Panc1 (cell line): ENCODE data around the gene KCNMA1. TPM values are rescaled to one million over a fixed set of nuclear protein-coding genes. Genes with fewer than 3 reads are reported as not detected.

Source experiments
- ATAC-seq: fragments of 200-7000 bp; cut with Tn5 transposase; 2 replicates; pipeline ENCODE4 v1.9.1; 2020; ENCODE audit warnings: mild to moderate bottlenecking, moderate library complexity
- BruUV-seq: library from RNA; stranded (reverse); fragments of 400-500 nt; replicated peaks from 2 replicates; lab custom pipeline; 2021; lab: Mats Ljungman, UMichigan
- CTCF ChIA-PET: fragments of 300-600 bp; sonication (Branson Sonifier 250); formaldehyde crosslinking; loops from one replicate; lab custom pipeline; 2022; ENCODE audit warnings: antibody characterized with exemption; lab: Charles Lee
- POLR2A ChIA-PET: fragments of 300-600 bp; sonication (Branson Sonifier 250); formaldehyde crosslinking; loops from one replicate; lab custom pipeline; 2022; ENCODE audit warnings: antibody characterized with exemption; lab: Charles Lee
- DNase-seq: peaks from one replicate; pipeline ENCODE4 v3.0.0-alpha.2; 2010; ENCODE audit warnings: low read depth, low spot score
- H3K27ac ChIP-seq: 2 replicates; pipeline ENCODE4 v1.5.1; 2011; ENCODE audit warnings: mild to moderate bottlenecking, low read length, inconsistent platforms
- H3K27me3 ChIP-seq: fragments of 200-500 bp; sonication (Bioruptor generic); 2 replicates; pipeline ENCODE4 v1.6.0; 2014; ENCODE audit warnings: low read length, inconsistent platforms; ENCODE audit not compliant: control insufficient read depth, insufficient read depth
- H3K36me3 ChIP-seq: fragments of 200-500 bp; sonication (Bioruptor generic); 2 replicates; pipeline ENCODE4 v1.5.1; 2014; ENCODE audit warnings: inconsistent platforms, mild to moderate bottlenecking, low read length, moderate library complexity; ENCODE audit not compliant: control insufficient read depth, insufficient read depth
- H3K4me1 ChIP-seq: 2 replicates; pipeline ENCODE4 v1.5.1; 2011; ENCODE audit warnings: inconsistent platforms, mild to moderate bottlenecking, low read length, moderate library complexity; ENCODE audit not compliant: control insufficient read depth, insufficient read depth
- H3K4me3 ChIP-seq, 2 experiments: 2 replicates each; pipeline ENCODE4 v1.5.1; 2011 to 2012; ENCODE audit warnings: low read depth in 2 of 2, low read length in 2 of 2, mild to moderate bottlenecking in 2 of 2, inconsistent platforms in 1 of 2, moderate library complexity in 1 of 2
- H3K9me3 ChIP-seq: fragments of 200-500 bp; sonication (Bioruptor generic); 2 replicates; pipeline ENCODE4 v1.5.1; 2014; ENCODE audit warnings: low read depth, mild to moderate bottlenecking, inconsistent platforms, low read length, moderate library complexity; ENCODE audit not compliant: control insufficient read depth, insufficient read depth
- POLR2AphosphoS5 ChIP-seq: IDR thresholded peaks from 2 replicates; pipeline ENCODE4 v1.6.1; 2012; ENCODE audit warnings: mild to moderate bottlenecking, low read depth, low read length, moderate library complexity
- SIN3A ChIP-seq: IDR thresholded peaks from 2 replicates; pipeline ENCODE4 v1.6.1; 2012; ENCODE audit warnings: low read depth, mild to moderate bottlenecking, low read length, moderate library complexity, borderline replicate concordance; ENCODE audit not compliant: insufficient read depth
- TCF7L2 ChIP-seq: IDR thresholded peaks from 2 replicates; pipeline ENCODE4 v1.6.1; 2011; ENCODE audit warnings: mild to moderate bottlenecking, low read depth, low read length, inconsistent platforms
- in situ Hi-C: cut with HindIII; loops from 2 replicates; pipeline ENCODE4 v1.10.0; 2016; ENCODE audit warnings: low sequenced_read_pairs, low pct_unique_long_range_greater_than_20kb
- intact Hi-C: fragments of 100-400 bp; cut with micrococcal nuclease; formaldehyde crosslinking; loops from one replicate; pipeline ENCODE4 v1.10.0; 2022; ENCODE audit not compliant: unreplicated experiment
- total RNA-seq: library from RNA; stranded (reverse); gene quantifications from one replicate; pipeline ENCODE4 v1.2.1, GENCODE V29; 2021; ENCODE audit not compliant: unreplicated experiment
- TF ChIP-seq, protein P1 (sequence below), 2 experiments: IDR thresholded peaks; 2 replicates each; pipeline ENCODE4 v1.6.1; 2011 to 2012; ENCODE audit warnings: low read depth in 2 of 2, control low read depth in 1 of 2, low read length in 1 of 2, mild to moderate bottlenecking in 1 of 2, moderate library complexity in 1 of 2; ENCODE audit not compliant: insufficient read depth in 1 of 2
- TF ChIP-seq, protein P2 (sequence below): fragments of 450-650 bp; IDR thresholded peaks from 2 replicates; pipeline ENCODE4 v1.5.1; 2017; ENCODE audit warnings: mild to moderate bottlenecking

The KCNMA1 gene
- total RNA-seq, 1 experiment from 2014 or later: 91.9 TPM

DNA sequence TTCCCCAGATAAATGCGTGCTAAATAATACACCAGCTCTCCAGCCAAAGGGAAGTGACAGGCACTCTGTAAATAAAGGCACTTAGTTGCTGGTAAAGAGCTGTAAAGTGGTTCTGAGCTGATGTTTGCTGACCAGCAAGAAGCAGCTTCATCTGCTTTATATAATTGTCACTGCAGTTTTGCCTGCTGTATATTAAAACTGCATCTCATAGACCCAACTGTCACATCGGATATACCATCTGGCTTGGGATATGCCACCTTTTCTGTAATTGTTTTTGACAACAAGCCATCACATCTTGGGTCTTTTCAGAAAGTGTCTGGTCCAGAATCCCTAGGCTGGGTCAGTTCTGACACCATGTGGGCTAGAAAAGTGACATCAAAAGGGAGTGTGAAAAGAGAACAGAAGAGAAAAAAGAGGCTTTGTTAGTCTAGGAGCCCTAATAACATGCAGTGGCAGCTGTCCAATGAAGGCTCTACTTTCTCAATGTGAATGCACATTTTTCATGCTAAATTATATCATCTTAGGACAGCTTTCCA lies 697.6 kb downstream of the KCNMA1 start:
- Histone ChIP-seq H3K27ac (no peak overlapping the region), H3K4me3 (no peak overlapping the region), H3K36me3 (no peaks in the 10 kb centered on the region), H3K9me3 (no peaks in the 10 kb centered on the region), H3K4me1 (no peaks in the 10 kb centered on the region), H3K27me3 (no peaks in the 10 kb centered on the region)
- no TSS peak for BruUV-seq
- ATAC-seq (no peak), DNase-seq (no peak)
- CTCF ChIA-PET: no interaction called here
- in situ Hi-C loops: no loop called here
- no peak for TF ChIP-seq POLR2AphosphoS5
- TF ChIP-seq TCF7L2: no peak
- TF ChIP-seq, protein P1, sequence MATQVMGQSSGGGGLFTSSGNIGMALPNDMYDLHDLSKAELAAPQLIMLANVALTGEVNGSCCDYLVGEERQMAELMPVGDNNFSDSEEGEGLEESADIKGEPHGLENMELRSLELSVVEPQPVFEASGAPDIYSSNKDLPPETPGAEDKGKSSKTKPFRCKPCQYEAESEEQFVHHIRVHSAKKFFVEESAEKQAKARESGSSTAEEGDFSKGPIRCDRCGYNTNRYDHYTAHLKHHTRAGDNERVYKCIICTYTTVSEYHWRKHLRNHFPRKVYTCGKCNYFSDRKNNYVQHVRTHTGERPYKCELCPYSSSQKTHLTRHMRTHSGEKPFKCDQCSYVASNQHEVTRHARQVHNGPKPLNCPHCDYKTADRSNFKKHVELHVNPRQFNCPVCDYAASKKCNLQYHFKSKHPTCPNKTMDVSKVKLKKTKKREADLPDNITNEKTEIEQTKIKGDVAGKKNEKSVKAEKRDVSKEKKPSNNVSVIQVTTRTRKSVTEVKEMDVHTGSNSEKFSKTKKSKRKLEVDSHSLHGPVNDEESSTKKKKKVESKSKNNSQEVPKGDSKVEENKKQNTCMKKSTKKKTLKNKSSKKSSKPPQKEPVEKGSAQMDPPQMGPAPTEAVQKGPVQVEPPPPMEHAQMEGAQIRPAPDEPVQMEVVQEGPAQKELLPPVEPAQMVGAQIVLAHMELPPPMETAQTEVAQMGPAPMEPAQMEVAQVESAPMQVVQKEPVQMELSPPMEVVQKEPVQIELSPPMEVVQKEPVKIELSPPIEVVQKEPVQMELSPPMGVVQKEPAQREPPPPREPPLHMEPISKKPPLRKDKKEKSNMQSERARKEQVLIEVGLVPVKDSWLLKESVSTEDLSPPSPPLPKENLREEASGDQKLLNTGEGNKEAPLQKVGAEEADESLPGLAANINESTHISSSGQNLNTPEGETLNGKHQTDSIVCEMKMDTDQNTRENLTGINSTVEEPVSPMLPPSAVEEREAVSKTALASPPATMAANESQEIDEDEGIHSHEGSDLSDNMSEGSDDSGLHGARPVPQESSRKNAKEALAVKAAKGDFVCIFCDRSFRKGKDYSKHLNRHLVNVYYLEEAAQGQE (IDR thresholded peaks at IDR 0.05; ENCODE audit: insufficient read depth in 1 of 2, low read depth in 2 of 2, low read length in 1 of 2): no peak
- TF ChIP-seq, protein P2, sequence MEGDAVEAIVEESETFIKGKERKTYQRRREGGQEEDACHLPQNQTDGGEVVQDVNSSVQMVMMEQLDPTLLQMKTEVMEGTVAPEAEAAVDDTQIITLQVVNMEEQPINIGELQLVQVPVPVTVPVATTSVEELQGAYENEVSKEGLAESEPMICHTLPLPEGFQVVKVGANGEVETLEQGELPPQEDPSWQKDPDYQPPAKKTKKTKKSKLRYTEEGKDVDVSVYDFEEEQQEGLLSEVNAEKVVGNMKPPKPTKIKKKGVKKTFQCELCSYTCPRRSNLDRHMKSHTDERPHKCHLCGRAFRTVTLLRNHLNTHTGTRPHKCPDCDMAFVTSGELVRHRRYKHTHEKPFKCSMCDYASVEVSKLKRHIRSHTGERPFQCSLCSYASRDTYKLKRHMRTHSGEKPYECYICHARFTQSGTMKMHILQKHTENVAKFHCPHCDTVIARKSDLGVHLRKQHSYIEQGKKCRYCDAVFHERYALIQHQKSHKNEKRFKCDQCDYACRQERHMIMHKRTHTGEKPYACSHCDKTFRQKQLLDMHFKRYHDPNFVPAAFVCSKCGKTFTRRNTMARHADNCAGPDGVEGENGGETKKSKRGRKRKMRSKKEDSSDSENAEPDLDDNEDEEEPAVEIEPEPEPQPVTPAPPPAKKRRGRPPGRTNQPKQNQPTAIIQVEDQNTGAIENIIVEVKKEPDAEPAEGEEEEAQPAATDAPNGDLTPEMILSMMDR: no peak
- TF ChIP-seq SIN3A: no peak
- POLR2A ChIA-PET: no interaction called here
- intact Hi-C loops: no loop called here

DNA sequence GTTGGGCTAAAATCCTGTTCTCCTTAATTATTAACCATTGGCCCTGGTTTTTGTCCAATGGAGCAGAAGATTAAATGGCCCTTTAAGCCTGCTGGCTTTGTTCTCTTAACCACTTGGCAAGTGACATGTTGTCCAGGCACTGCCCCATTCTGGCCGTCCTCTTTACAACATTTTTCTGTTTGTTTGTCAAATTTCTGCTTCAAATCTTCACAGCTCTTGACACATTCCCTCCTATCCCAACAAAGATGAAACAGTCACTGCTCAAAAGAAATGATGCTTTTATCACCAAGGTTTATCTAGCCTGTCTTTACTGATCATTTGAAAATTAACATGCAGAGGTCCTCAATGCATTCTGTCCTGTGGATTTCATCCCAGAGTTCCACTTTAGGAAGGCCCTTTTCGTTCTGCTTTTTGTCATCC lies 700.4 kb downstream of the KCNMA1 start:
- Histone ChIP-seq H3K27me3 (no peaks in the 10 kb centered on the region), H3K27ac (no peak overlapping the region), H3K9me3 (no peaks in the 10 kb centered on the region), H3K4me1 (no peaks in the 10 kb centered on the region), H3K36me3 (no peaks in the 10 kb centered on the region), H3K4me3 (no peak overlapping the region)
- TSS peak; percentile 14 for BruUV-seq
- no peak for ATAC-seq
- intact Hi-C loops: no loop called here
- POLR2A ChIA-PET: no interaction called here
- CTCF ChIA-PET: no interaction called here
- no peak for DNase-seq
- in situ Hi-C loops: no loop called here
- TF ChIP-seq TCF7L2: no peak

DNA sequence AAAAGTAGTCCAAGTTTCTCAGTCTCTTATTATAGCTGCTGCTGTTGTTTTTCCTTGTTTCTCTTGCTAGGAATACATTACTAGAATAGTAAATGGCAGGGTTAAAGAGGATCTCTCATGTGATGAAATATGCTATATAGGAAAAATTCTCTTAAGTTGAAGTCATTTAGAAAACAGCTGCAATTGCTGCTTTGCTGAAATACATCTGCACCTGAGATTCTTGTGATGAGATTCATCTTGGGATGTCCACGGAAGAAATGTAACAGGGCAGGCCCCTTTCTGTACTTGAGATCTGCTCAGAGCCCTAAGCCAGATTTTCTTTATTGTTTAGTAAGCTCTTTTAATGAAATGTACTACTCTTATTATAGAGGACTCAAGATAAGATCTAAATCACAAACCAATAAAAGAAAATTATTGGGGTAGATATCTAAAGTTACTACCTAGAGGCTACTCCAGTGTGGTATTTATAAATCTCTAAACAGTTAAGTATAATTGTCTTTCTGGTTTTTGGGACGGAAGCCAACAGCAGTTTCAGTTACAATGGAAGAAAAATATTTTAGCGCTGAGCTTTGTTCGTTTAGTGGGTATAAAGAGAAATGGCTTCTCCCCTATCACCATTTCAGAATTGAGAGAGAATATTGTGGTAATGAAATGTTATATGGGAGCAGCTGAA lies 701.5 kb downstream of the KCNMA1 start:
- Histone ChIP-seq H3K9me3 (no peaks in the 10 kb centered on the region), H3K4me3 (no peak overlapping the region), H3K4me1 (no peaks in the 10 kb centered on the region), H3K27ac (no peak overlapping the region), H3K27me3 (no peaks in the 10 kb centered on the region), H3K36me3 (no peaks in the 10 kb centered on the region)
- POLR2A ChIA-PET: interaction anchor here (0.6 kb wide), 1 partner anchor 93 kb away, joined by 6 read pairs; no protein-coding TSS in a partner anchor
- BruUV-seq: no TSS peak
- CTCF ChIA-PET: no interaction called here
- in situ Hi-C loops: no loop called here
- no peak for ATAC-seq
- DNase-seq: no peak
- intact Hi-C loops: no loop called here
- TF ChIP-seq SIN3A (no peak), POLR2AphosphoS5 (no peak), TCF7L2 (no peak)
- TF ChIP-seq, protein P2: no peak
- TF ChIP-seq, protein P1 (IDR thresholded peaks at IDR 0.05; ENCODE audit: insufficient read depth in 1 of 2, low read depth in 2 of 2, low read length in 1 of 2): no peak
